Uterus (tissue), 4 donors: Measurements from ENCODE around the gene RD3L. TPM values are rescaled to one million over a fixed set of nuclear protein-coding genes. Genes with fewer than 3 reads are reported as not detected.

ENCODE experiments used
- DNase-seq, 2 donors: peaks; one replicate each; pipeline ENCODE4 v3.0.0-alpha.2; 2019 to 2020
- H3K27ac ChIP-seq, 2 donors: fragments of 200-600 bp; sonication (generic); 1 replicate in 1 of 2; 2 replicates in 1 of 2; pipeline ENCODE4 v1.5.1; 2016 to 2018
- H3K27me3 ChIP-seq, 2 donors: fragments of 200-600 bp; sonication (generic); one replicate each; pipeline ENCODE4 v1.5.1; 2018 to 2019; ENCODE audit warnings: control low read depth in 1 of 2
- H3K36me3 ChIP-seq, 2 donors: fragments of 200-600 bp; sonication (generic); one replicate each; pipeline ENCODE4 v1.5.1; 2019; ENCODE audit warnings: control low read depth in 1 of 2
- H3K4me1 ChIP-seq, 2 donors: fragments of 200-600 bp; sonication (generic); one replicate each; pipeline ENCODE4 v1.5.1; 2018 to 2019; ENCODE audit warnings: control low read depth in 1 of 2
- H3K4me3 ChIP-seq, 2 donors: fragments of 200-600 bp; sonication (generic); 1 replicate in 1 of 2; 2 replicates in 1 of 2; pipeline ENCODE4 v1.5.1; 2018 to 2019; ENCODE audit warnings: mild to moderate bottlenecking in 1 of 2
- H3K9me3 ChIP-seq, 2 donors: fragments of 200-600 bp; sonication (generic); one replicate each; pipeline ENCODE4 v1.5.1; 2019; ENCODE audit warnings: control low read depth in 1 of 2
- CTCF ChIP-seq, 4 experiments: fragments of 200-600 bp in 2 of 4; fragments of 450-650 bp in 2 of 4; sonication (generic) in 2 of 4; IDR thresholded peaks; one replicate each; pipeline ENCODE4 v1.5.1; 2016 to 2019; ENCODE audit warnings: antibody characterized with exemption in 4 of 4, mild to moderate bottlenecking in 2 of 4, moderate library complexity in 1 of 4
- POLR2A ChIP-seq, 2 donors: fragments of 450-650 bp; IDR thresholded peaks; one replicate each; pipeline ENCODE4 v1.6.1; 2016; ENCODE audit warnings: antibody characterized with exemption in 2 of 2, mild to moderate bottlenecking in 1 of 2, moderate library complexity in 1 of 2
- intact Hi-C: fragments of 100-400 bp; cut with DNase I; formaldehyde crosslinking; loops from one replicate; pipeline ENCODE4 v1.15.1; 2023; ENCODE audit warnings: low total_unique reads
- total RNA-seq, 4 donors: library from RNA; depleted of rRNA in 3 of 4; stranded (reverse); fragments of >200 nt in 3 of 4; gene quantifications; one replicate each; pipeline versions ENCODE4 v1.1.0 to v1.2.4, GENCODE V29; 2014 to 2023
- donor health status: DM: yes; HTN: yes; CAD: no.

RD3L gene
- total RNA-seq, 4 donors from 2014 or later: not detected

- Histone ChIP-seq H3K36me3 (no peaks in the 10 kb centered on the region), H3K4me3 (no peak overlapping the region), H3K27ac (no peak overlapping the region), H3K9me3 (no peaks in the 10 kb centered on the region), H3K27me3 (no peaks in the 10 kb centered on the region), H3K4me1 (no peaks in the 10 kb centered on the region)
- DNase-seq: no peak
- no peak for TF ChIP-seq POLR2A (IDR thresholded peaks at IDR 0.05)
- TF ChIP-seq CTCF (IDR thresholded peaks at IDR 0.05): no peak
- intact Hi-C loops: no loop called here
Observed at GRCh38 chr14:103960457-103961055, 18.2 kb upstream of the RD3L start.

GRCh38 chr14:103949131-103949790 lies 6.9 kb upstream of the RD3L start:
- Histone ChIP-seq H3K4me1 (no peaks in the 10 kb centered on the region), H3K9me3 (peaks cover 0 to 5% of the 10 kb centered on the region in 2 donors), H3K4me3 (no peak overlapping the region), H3K27ac (no peak overlapping the region), H3K36me3 (no peaks in the 10 kb centered on the region), H3K27me3 (no peaks in the 10 kb centered on the region)
- TF ChIP-seq POLR2A (IDR thresholded peaks at IDR 0.05): no peak
- TF ChIP-seq CTCF (IDR thresholded peaks at IDR 0.05): no peak
- no peak for DNase-seq
- intact Hi-C loops: no loop called here

- H3K4me3 ChIP-seq: no peak overlapping the region
- no peak overlapping the region for H3K27ac ChIP-seq
- no peaks in the 10 kb centered on the region for H3K36me3 ChIP-seq
- intact Hi-C loops: no loop called here
- H3K9me3 ChIP-seq: peaks cover 0 to 5% of the 10 kb centered on the region in 2 donors
- TF ChIP-seq CTCF (IDR thresholded peaks at IDR 0.05) (no peak), POLR2A (IDR thresholded peaks at IDR 0.05) (no peak)
- DNase-seq: no peak
- H3K27me3 ChIP-seq: peaks cover 0 to 3% of the 10 kb centered on the region in 2 donors
- H3K4me1 ChIP-seq: no peaks in the 10 kb centered on the region
Observed at GRCh38 chr14:103948442-103948841, 6.1 kb upstream of the RD3L start.

- intact Hi-C loops: no loop called here
- Histone ChIP-seq H3K4me3 (no peak overlapping the region), H3K4me1 (no peaks in the 10 kb centered on the region), H3K36me3 (no peaks in the 10 kb centered on the region), H3K27me3 (peaks cover 0 to 9% of the 10 kb centered on the region in 2 donors), H3K9me3 (peaks cover 0 to 5% of the 10 kb centered on the region in 2 donors), H3K27ac (no peak overlapping the region)
- TF ChIP-seq CTCF (IDR thresholded peaks at IDR 0.05): no peak
- TF ChIP-seq POLR2A (IDR thresholded peaks at IDR 0.05): no peak
- no peak for DNase-seq
Observed at GRCh38 chr14:103946975-103947374, 4.6 kb upstream of the RD3L start.

GRCh38 chr14:103943673-103944072 lies 1.3 kb upstream of the RD3L start:
- intact Hi-C loops: no loop called here
- peaks cover 0 to 9% of the 10 kb centered on the region in 2 donors for H3K27me3 ChIP-seq
- TF ChIP-seq POLR2A (IDR thresholded peaks at IDR 0.05) (no peak), CTCF (IDR thresholded peaks at IDR 0.05) (no peak)
- no peak overlapping the region for H3K27ac ChIP-seq
- DNase-seq: no peak
- H3K9me3 ChIP-seq: peaks cover 0 to 5% of the 10 kb centered on the region in 2 donors
- H3K4me1 ChIP-seq: no peaks in the 10 kb centered on the region
- H3K4me3 ChIP-seq: no peak overlapping the region
- H3K36me3 ChIP-seq: no peaks in the 10 kb centered on the region
